22Rv1 (cell line): Measurements from ENCODE around the gene PACRG.
A peak's percentile ranks its signal among the peaks of the same experiment; 100 is the strongest.

ENCODE experiments used
- H3K27ac ChIP-seq: fragments of 450-650 bp; 2 replicates; pipeline ENCODE4 v1.5.1; 2017
- ZFX ChIP-seq: fragments of 450-650 bp; IDR thresholded peaks from 2 replicates; pipeline ENCODE4 v1.6.1; 2017; ENCODE audit warnings: antibody characterized with exemption, borderline replicate concordance
- TF ChIP-seq, protein P1 (sequence below): fragments of 450-650 bp; IDR thresholded peaks from 2 replicates; pipeline ENCODE4 v1.5.1; 2017; ENCODE audit warnings: mild to moderate bottlenecking

The PACRG gene

GRCh38 chr6:162889303-162889702 is 161.5 kb downstream of the PACRG start:
- TF ChIP-seq ZFX, result no peak
- TF ChIP-seq, protein P1, sequence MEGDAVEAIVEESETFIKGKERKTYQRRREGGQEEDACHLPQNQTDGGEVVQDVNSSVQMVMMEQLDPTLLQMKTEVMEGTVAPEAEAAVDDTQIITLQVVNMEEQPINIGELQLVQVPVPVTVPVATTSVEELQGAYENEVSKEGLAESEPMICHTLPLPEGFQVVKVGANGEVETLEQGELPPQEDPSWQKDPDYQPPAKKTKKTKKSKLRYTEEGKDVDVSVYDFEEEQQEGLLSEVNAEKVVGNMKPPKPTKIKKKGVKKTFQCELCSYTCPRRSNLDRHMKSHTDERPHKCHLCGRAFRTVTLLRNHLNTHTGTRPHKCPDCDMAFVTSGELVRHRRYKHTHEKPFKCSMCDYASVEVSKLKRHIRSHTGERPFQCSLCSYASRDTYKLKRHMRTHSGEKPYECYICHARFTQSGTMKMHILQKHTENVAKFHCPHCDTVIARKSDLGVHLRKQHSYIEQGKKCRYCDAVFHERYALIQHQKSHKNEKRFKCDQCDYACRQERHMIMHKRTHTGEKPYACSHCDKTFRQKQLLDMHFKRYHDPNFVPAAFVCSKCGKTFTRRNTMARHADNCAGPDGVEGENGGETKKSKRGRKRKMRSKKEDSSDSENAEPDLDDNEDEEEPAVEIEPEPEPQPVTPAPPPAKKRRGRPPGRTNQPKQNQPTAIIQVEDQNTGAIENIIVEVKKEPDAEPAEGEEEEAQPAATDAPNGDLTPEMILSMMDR, result no peak
- H3K27ac ChIP-seq, result no peak overlapping the region

DNA sequence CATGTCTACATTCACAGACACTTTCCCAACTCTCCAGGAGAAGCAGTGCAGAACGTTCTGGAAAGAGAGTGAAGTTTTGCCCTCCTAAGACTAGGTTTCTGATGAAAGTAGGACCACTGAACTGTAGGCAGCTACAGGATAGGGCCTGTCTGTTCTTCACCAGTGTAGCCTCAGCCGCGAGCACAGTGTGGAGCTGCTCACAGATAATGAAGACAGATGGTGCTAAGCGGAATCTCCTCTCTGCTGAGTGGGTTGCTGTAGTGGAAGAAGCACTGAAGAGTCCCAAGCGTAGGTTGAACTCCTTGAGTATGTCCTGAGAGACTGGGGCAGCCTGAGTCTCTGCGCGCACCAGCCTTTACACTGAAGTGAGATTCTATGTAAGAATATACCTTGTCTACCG is 170.2 kb downstream of the PACRG start:
- H3K27ac ChIP-seq, result no peak overlapping the region
- TF ChIP-seq ZFX, result no peak
- TF ChIP-seq, protein P1, result no peak

- no peak overlapping the region for H3K27ac ChIP-seq
- TF ChIP-seq, protein P1, result no peak
- TF ChIP-seq ZFX, result no peak
Measured at GRCh38 chr6:162899148-162899547, 171.4 kb downstream of the PACRG start.

GRCh38 chr6:162900503-162900902 is 172.7 kb downstream of the PACRG start:
- TF ChIP-seq, protein P1, result no peak
- no peak for TF ChIP-seq ZFX
- H3K27ac ChIP-seq, result no peak overlapping the region

- H3K27ac ChIP-seq, result no peak overlapping the region
- TF ChIP-seq ZFX, result no peak
- TF ChIP-seq, protein P1, result no peak
Measured at GRCh38 chr6:162904069-162904663, 176.4 kb downstream of the PACRG start.

GRCh38 chr6:162906479-162906878 is 178.7 kb downstream of the PACRG start:
- H3K27ac ChIP-seq, result no peak overlapping the region
- TF ChIP-seq, protein P1, result no peak
- TF ChIP-seq ZFX, result no peak

DNA sequence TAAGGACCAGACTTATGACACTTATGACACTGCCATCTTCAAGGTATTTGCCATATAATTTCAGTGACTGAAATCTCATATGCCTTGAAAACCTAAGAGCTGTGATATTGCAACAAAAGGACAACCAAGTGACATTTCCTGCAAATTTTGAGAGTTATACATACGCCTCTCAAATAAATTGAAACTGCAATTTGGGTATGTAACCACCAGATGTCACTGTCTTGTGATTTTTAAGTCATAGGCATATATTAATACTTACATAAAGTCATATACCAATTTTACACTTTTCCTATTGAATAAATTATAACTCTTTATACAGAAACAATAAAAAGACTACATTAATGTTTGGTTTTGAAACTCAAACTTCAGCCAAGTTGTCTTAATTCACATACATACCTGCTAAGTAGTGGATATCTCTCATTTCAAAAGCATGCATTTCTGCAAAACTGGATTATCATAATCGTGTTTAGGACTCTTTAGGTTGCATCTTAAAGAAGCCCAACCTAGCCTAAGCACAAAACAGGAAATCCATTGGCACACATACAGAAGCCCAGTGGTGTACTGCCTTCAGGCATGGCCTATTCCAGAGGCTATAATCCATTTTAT is 180.2 kb downstream of the PACRG start:
- no peak overlapping the region for H3K27ac ChIP-seq
- TF ChIP-seq, protein P1, result peak; percentile 62
- no peak for TF ChIP-seq ZFX
